Activated CD4-positive, CD25-positive, alpha-beta regulatory T cell (primary cell): Measurements from ENCODE around the gene CACFD1.

ENCODE experiments used
- DNase-seq, 4 experiments: peaks; one replicate each; lab custom pipeline; 2025; lab: John Stamatoyannopoulos, UW

Gene CACFD1

DNA sequence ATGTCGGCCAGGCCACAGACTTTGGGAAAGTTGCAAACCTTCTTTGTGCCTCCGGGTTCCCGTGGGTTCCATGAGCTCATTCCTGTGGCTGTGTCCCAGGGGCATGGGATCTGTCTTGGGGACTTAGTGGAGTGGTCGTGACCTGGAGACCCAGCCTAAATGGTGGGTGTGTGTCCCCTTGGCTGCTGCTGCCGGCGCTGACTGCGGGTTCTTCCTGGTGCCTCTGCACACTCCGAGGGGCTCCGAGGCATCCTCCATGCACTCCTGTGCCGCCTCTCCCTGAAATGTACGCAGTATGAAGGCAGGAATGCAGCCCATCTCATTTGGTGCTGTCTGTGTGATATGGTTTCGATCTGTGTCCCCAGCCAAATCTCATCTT lies 40.1 kb downstream of the CACFD1 start:
- no peak for DNase-seq

DNA sequence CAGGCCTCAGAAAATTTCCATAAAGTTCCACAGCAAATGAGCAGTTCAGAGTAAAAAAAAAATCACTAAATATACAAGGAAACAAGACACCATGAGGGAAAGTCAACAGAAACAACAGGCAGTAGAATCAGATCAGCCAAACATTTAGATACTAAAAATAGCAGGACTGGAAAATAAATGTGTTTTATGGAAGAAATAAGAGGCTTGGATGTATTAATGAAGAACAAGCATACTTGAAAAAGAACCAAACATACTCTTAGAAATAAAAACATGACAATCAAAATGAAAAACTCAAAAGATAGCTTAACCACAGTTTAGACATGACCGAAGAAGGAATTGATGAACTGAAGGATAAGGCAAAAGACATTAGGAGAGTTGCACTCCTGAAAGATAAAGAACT lies 42.3 kb downstream of the CACFD1 start:
- DNase-seq, result no peak

DNA sequence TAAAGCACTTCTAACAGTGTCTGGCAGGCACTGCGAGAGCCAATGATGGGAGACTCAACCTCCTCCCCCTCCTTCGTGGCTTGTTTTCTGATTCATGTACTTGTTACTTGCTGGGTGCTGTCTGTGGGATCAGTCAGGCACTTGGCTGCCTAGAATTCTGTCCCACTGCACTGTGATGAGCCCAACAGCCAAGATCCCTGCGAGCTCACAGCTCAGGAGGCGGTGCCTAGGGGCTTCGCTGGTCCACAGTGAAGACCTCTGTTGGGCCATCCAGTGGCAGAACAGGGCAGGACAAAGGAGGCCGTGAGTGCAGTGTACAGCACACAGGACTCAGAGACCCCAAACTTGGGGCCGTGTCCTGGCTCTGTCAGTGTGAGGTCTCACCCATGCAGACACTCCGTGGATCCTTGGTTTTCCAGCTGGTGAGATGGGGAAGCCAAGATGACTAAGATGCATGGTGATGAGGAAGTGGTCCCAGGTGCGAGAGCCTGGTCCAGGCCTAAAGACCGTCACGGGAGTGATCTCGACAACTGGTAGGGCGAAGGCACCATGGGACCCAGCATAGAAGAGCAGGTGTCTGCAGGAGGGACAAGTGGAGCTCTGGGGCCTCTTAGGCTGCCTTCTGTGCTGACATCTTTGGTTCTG lies 45.5 kb downstream of the CACFD1 start:
- DNase-seq, result no peak

DNA sequence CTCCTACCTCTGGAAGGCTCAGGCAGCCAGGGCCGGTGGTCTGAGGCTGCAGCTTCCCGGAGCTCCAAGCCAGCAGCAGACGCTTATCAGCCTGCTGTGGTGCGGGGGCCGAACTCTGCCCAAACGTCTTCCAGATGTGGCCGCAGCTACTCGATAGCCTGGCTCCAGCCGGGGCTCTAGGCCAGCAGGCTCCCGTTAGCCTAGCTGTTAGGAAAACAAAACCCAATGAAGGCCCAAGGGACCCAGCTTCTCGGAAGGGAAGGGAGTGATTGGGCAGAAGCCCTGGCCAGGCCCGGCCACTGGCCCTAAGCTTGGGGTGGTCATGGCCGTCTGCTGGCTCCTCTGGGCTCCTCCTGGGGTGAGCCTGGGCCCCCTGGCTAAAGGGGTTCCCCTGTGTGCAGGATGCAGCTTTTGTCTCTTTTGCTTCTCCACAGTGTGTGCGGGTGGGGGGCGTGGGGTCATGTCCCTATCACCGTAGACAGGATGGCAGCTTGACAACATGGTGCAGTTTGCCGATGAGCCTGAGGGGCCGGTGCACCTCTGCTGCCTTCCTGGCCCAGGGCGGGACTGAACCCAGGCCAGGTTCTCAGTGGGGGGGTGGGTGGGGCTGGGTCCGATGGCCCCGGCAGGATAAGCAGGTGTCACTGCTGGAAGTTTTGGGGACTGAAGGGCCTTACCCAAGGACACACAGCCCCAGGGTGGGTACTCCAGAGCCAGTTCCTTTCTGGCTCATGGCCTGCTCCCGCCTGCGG lies 46.3 kb downstream of the CACFD1 start:
- no peak for DNase-seq

DNA sequence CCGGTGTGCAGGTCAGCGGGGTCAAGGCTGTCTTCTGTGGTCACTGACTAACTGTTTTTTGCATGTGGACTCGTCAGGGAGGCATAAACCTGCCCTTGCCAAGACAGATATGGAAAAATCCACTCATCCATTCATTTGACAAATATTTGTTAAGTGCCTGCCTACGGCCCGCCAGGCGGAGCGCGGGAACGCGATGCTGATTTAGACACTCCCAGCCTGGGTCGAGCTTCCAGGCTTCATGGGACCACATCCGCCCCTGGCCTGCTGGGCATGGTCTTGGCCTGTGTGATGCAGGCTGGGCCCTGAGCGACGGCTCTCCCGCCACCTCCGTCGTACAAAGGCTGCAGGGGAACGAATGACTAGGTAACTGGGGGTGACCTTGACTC lies 46.9 kb downstream of the CACFD1 start:
- DNase-seq, result no peak

DNA sequence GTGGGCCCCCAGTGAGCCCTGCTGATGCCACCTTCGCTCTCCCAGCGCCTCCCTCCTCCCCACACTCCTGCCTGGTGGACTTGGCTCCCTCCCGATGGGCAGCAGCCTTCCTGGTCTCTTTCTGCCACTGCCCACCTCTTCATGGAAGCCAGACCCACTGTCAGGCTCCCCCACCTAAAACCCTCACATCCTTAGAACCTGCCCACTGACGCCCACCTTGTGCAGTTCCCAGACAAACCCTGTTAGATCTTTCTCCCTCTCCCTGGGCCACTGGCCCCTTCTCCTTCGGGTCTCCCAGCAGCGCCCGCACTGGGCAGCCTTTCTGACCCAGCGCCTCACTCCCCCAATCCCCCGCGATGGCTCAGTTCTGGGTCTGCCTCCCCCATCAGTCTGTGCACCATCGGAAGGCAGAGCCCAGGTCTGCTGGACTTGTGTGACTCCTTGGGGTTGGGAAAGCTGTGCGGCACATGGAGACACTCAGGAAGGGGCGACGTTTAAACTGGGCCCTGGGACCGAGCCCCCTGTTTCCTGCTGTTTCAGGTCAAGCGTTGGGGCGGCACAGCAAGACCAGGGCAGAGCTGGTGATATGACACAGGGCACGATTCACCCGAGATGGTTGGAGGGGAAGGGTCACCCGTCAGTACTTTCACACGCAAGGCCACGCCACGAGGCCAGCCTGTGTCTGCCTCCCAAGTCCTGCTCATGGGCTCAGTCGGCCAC lies 47.6 kb downstream of the CACFD1 start:
- DNase-seq, result no peak

DNA sequence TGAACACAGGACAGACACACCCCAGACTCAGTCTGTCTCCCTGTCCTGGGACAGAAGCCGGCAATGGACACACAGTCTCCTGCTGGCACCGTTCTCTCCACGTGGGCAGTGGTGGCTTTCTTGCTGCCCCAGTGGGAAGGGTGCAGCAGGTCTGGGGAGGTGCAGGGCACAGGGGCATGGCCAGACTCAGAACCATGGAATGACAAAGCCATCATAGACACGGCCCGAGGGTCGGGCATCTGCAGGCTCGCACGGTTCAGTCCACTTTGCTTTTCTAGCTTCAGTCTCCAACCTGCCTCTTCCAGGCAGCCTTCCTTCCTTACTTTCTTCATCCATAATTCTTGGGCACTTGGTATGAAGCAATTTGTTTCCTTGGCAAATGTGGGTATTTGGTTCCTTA lies 48.3 kb downstream of the CACFD1 start:
- DNase-seq, result no peak

DNA sequence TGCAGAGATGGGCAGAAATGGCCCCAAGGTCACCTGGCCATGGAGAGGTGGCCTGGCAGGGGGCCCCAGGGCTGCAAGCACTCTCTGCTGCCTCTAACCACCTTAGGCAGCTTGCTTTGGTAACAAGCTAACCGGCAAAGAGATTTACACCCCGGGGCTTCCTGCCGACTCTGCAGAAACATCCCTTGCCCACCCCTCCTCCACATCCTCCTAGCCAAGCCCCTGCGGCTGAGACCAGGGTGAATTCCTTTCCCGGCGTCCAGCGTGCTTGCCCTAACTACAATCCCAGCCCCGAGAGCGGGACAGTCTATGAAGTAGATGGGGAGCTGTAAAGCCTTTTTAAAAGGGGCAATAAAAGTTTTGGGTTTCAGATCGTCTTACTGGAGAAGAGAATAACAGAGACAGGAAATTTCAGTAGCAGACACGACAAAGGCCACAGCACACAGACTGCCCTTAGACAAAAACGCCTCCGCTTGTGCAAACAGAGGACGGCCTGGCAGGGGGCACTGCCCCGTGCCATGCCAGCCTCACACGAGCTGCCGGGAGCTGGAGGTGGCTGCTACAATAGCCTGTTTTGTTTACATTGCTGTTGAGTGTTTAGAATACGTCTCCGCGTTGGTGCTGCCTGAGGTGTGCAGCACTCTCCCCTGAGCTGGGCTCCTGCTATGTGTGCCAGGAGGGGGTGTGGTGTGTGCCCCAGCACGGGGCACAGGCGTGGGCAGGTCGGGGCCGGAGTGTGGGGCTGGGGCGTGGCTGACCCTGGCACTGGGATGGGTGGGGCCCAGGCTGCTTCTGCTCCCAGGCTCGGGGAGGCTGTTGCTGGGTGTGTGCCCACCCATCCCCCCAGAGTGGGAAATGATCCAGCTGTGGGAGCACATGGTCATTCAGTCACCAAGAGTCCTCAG lies 49.7 kb downstream of the CACFD1 start:
- no peak for DNase-seq

DNA sequence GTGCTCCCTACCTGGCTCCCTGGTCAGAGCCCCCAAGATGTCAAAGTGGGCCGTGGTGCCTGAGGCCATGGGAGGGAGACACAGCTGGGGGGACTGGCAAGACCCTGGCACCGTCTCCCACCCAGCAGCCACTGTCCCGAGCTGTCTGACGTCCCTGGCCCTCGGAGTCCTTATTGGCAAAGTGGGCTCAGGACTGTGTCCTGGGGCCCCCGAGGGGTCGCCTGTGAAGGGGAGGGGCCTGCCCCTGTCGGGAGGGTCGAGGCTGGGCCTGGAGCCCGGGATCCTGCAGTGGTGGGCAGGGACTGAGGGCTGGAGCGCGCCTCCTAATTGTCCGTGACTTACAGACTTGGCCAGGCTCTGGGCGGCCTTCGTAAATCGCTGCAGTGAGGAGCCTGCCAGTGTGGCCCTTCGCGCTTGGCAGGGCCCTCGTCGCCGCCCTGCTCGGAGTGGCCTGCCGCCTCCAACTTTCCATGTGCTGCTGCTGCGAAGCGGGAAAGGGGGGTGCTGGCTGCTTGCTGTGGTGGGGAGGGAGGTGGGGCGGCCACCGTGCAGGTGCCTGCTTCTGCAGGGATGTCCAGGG lies 51.2 kb downstream of the CACFD1 start:
- no peak for DNase-seq

DNA sequence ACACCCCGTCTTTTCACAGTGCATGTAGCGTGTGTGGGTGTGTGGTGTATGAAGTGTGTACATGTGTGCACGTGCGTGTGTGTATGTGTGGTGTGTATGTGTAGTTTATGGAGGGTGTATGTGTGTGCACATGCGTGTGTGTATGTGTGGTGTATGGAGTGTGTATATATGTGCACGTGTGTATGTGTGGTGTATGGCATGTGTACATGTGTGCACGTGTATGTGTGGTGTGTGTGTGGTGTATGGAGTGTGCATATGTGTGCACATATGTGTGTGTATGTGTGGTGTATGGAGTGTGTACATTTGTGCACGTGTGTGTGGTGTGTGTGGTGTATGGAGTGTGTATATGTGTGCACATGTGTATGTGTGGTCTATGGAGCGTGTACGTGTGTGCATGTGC lies 51.8 kb downstream of the CACFD1 start:
- no peak for DNase-seq

DNA sequence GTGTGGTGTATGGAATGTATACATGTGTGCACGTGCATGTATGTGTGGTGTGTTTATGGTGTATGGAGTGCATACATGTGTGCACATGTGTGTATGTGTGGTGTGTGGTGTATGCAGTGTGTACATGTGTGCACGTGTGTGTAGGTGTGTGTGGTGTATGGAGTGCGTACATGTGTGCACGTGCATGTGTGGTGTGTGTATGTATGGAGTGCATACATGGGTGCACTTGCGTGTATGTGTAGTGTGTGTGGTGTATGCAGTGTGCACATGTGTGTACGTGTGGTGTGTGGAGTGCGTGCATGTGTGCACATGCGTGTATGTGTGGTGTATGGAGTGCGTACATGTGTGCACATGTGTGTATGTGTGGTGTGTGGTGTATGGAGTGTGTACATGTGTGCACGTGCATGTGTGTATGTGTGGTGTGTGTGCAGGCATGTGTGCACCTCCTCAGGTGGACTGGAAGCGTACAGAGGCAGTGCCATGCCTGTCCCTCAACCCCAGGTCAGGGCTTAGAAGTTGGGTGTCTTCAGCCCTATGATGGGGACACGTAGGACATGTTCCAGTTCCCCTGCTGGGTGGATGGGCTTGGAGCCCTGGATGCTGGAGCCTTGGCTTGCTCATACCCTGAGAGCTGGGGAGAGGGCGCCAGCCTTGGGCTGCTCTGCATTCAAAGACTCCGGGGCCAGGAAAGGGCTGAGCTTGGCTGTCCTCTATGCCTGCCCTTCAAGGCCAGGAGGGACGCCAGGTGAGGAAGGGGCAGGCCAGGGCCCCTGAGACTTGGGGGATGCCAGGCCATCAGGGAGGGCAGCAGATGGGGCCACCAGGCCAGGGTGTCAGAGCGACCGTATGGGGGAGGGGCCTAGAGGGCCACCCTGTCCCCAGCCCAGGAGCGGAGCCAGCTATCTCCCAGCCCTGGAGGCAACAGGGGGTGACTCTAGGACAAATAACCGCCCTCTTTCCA lies 52.8 kb downstream of the CACFD1 start:
- no peak for DNase-seq

DNA sequence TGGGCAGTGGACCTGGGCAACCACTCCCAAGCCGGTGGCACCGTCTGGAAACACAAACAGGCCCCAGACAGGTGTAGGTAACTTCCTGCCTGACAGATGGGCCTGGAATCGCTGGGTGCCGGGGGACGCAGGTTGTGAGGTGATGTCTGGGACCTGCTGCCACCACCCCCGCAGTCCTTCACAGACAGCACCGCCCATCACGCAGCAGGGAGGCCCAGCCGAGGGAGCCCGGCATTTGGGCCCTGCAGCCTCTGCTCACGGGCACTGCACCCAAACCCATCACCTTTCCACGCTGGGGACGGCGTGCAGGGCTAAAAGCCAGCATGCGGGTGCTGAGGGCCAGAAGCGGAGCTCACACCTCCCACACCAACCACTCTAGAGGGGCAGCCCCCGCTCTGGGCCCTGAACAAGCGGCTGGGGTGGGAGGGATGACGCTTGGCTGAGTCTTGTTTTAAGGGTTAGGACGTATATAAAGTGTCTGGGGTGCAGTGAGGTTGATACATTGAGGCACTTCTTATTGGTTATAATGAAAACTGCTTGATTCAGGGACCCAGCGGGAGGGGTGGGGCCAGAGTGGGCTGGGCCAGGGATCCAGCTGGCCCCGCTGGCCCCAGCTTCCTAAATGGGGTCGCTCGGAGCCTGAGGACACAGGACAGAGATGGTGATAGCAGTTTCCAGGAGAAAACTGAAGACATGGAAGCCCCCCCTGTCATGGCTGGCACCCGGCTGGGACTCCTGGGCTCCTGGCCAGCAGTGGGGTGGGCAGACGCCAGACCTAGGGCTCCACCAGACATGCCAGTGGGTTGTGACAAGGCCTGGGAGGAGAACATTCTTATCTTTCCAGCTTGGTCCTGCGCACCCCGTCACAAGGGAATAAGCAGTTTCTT lies 53.7 kb downstream of the CACFD1 start:
- no peak for DNase-seq

DNA sequence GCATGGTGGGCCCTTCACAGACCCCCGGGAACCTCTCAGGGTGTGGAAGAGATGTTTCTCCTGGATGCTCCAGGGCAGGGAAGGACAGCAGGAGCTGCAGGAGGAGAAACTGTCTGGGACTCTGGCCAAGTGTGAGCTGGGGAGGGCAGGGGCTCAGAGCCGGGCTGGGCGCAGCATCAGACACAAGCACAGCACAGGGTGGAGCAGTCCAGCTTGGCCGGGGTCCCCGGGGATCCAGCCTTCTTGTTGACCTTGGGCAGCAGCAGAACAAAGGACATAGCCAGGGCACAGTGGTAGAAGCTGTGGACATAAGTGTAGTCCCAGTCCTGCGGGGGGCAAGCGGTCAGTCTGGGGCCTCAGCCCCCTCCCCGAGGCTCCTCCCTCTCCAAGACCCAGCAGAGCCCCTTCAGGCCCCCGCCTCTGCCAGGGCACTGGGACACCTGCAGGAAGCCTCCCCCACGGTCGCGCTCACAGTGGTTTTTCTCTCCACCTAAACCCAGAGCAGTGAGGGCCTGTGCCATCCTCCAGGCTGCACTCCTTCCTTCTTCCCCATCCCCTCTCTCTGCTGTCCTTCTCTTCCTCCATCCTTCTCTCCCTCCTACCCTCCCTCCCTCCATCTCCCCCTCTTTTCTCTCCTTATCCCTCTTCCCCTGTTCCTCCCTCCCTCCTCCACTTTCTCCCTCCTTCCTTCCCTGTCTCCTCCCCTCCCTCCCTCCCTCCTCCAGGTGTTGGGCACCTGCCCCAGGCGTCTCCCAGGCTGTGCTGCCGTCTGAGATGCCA lies 54.9 kb downstream of the CACFD1 start:
- no peak for DNase-seq

DNA sequence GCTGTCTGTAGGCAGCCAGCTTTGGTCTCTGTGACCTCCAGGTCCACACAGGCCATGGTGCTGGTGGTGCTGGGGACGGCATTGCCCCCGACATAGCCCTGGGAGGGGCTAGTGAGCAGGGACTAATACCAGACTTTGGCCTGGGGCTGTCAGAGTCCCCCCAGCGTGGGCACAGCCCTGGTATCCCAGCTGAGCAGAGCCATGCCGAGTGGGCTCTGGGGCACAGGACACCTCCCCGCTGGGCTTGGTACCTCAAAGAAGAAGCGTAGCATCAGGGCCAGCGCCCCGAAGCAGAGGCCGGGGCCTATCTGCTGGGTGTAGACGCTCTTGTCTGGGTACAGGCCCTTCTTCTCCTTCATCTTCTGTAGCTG lies 55.4 kb downstream of the CACFD1 start:
- no peak for DNase-seq

DNA sequence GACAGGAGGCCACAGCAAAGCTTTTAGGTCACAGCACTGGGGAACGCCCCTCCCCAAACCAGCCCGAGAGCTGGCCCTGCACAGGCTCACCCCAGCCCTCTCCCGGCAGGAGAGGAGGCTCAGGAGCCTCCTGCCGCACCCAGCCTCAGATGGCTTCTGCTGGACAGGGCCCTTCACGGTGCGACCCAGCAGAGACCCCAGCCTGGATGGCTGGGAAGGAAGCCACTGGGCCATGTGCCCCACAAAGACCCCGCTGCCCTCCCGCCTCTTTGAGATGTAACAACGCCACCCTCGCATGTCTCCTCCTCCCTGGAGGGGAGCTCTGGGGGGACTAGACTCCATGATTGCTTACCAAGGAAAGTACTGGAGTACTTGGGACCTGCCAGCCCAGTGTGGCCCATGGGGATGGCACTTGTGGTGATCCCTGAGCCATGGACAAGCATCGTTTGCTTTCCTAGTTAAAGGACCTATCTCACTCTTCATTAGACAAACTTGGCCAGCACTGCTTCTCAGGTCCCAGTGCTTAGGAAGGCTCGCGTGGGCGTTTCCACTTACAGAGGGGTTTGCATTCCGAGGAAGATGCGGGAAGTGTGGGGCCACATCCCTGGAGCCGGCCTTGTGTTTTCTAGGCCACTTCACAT lies 56.0 kb downstream of the CACFD1 start:
- no peak for DNase-seq

DNA sequence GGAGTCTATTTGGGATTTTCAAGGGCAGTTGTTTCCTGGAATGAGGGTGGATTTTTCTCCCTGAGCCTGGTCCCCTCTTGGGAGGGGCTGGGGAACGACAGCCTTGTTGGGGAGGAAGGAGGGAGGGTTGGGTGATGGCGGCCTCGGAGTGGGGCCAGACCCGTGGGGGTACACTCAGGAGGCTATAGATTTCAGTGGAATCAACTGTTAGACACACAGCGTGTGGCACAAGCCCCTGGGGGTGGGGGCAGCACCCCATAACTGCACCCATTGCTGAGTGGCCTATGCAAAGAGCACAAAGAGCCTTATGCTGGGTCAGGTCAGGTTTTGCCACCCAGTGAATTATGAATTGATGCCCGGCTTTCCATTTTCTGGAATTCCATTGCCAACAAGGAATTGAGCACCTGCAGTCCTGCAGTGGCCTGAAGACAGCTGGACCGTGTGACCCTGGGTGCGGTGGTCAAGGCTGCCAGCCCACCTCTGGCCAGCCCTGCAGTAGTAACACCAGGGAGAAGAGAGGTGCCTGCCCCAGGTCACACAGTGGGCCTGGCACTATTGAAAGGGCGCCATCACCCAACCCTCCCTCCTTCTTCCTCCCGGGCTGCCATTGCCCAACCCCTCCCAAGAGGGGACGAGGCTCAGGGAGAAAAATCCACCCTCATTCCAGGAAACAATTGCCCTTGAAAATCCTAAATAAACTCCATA lies 56.6 kb downstream of the CACFD1 start:
- DNase-seq, result no peak

DNA sequence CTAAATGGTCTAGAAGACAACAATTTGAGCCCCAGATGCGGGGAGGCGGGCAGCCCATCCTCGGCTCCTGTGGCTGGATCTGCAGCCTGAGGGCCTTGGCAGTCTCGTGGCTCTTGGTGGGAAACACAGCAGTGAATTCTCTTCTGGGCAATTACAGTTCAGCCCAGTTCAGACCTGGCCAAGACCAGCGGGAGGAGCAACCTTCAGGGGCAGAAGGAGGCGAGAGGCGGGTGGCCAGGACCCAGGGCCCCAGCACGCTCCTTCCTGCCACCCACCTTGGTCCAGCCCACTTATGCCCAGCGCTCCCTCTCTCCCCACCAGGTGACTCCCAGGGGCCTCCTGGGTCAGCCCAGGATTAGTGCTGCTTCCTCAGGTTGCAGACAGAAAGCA lies 57.2 kb downstream of the CACFD1 start:
- no peak for DNase-seq

DNA sequence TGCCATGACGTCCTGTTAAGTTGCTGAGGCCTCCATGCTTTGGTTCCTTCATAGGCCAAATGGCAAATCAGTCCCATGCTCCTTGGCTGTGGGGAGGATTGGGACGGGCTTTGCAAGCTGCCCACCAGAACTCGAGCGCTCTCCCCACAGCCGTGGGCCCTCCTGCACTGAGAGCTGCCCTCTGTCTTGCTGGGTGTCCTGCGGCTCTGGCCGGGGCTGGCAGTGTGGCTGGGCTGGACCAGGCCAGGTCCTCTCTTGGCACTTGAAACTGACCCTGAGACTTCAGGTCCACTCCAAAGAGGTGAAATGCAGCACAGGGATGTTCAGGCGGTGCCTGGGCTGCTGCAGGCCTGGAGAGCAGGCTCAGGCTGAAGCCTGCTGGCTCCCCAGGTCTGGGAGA lies 57.9 kb downstream of the CACFD1 start:
- no peak for DNase-seq
